ENCODE data around the gene PCSK4.

The PCSK4 gene

GRCh38 chr19:1518471-1518870 is 28.3 kb upstream of the PCSK4 start:
- FAIRE-seq = no peak
- TF ChIP-seq POLR2AphosphoS5 (IDR thresholded peaks at IDR 0.05; ENCODE audit: low read depth, low read length) = no peak
- DNase-seq (ENCODE audit: insufficient read length) = no peak

- FAIRE-seq = no peak
- DNase-seq (ENCODE audit: insufficient read length) = no peak
- TF ChIP-seq POLR2A (IDR thresholded peaks at IDR 0.05; ENCODE audit: low read depth, low read length) = no peak
- no peak for TF ChIP-seq TAF1 (IDR thresholded peaks at IDR 0.05; ENCODE audit: borderline replicate concordance, low read depth, low read length)
- no peak for TF ChIP-seq POLR2AphosphoS5 (IDR thresholded peaks at IDR 0.05; ENCODE audit: low read depth, low read length)
These were observed 26.2 kb upstream of the PCSK4 start for GRCh38 chr19:1516395-1516753.

- FAIRE-seq = no peak
- TF ChIP-seq POLR2AphosphoS5 (IDR thresholded peaks at IDR 0.05; ENCODE audit: low read depth, low read length) = no peak
- DNase-seq (ENCODE audit: insufficient read length) = no peak
These were observed 25.0 kb upstream of the PCSK4 start for GRCh38 chr19:1514986-1515721.

GRCh38 chr19:1514295-1514661 is 24.1 kb upstream of the PCSK4 start:
- FAIRE-seq (no peak), DNase-seq (ENCODE audit: insufficient read length) (no peak)
- TF ChIP-seq TAF1 (IDR thresholded peaks at IDR 0.05; ENCODE audit: borderline replicate concordance, low read depth, low read length) = no peak
- no peak for TF ChIP-seq POLR2A (IDR thresholded peaks at IDR 0.05; ENCODE audit: low read depth, low read length)
- TF ChIP-seq POLR2AphosphoS5 (IDR thresholded peaks at IDR 0.05; ENCODE audit: low read depth, low read length) = no peak

GRCh38 chr19:1513499-1514294 is 23.5 kb upstream of the PCSK4 start:
- TF ChIP-seq POLR2A (IDR thresholded peaks at IDR 0.05; ENCODE audit: low read depth, low read length) = no peak
- TF ChIP-seq TAF1 (IDR thresholded peaks at IDR 0.05; ENCODE audit: borderline replicate concordance, low read depth, low read length) = no peak
- no peak for TF ChIP-seq POLR2AphosphoS5 (IDR thresholded peaks at IDR 0.05; ENCODE audit: low read depth, low read length)
- DNase-seq (ENCODE audit: insufficient read length) (peak; percentile 71), FAIRE-seq (no peak)

- DNase-seq (ENCODE audit: insufficient read length) (peak; percentile 85), FAIRE-seq (peak; percentile 69)
- TF ChIP-seq TAF1 (IDR thresholded peaks at IDR 0.05; ENCODE audit: borderline replicate concordance, low read depth, low read length) (no peak), POLR2A (IDR thresholded peaks at IDR 0.05; ENCODE audit: low read depth, low read length) (no peak), POLR2AphosphoS5 (IDR thresholded peaks at IDR 0.05; ENCODE audit: low read depth, low read length) (no peak)
These were observed 22.7 kb upstream of the PCSK4 start, which contains the start of gene ADAMTSL5 for GRCh38 chr19:1512671-1513498. TSS of gene ADAMTSL5 (minus strand) at chr19:1513019. CDS start at chr19:1510943, 2,076 bp downstream.

GRCh38 chr19:1511318-1512317 is 21.5 kb upstream of the PCSK4 start:
- no peak for FAIRE-seq
- DNase-seq (ENCODE audit: insufficient read length) = no peak
- TF ChIP-seq POLR2AphosphoS5 (IDR thresholded peaks at IDR 0.05; ENCODE audit: low read depth, low read length) (no peak), TAF1 (IDR thresholded peaks at IDR 0.05; ENCODE audit: borderline replicate concordance, low read depth, low read length) (no peak), POLR2A (IDR thresholded peaks at IDR 0.05; ENCODE audit: low read depth, low read length) (no peak)

GRCh38 chr19:1510807-1511206 is 20.7 kb upstream of the PCSK4 start:
- no peak for FAIRE-seq
- TF ChIP-seq POLR2A (IDR thresholded peaks at IDR 0.05; ENCODE audit: low read depth, low read length) = no peak
- no peak for TF ChIP-seq TAF1 (IDR thresholded peaks at IDR 0.05; ENCODE audit: borderline replicate concordance, low read depth, low read length)
- TF ChIP-seq POLR2AphosphoS5 (IDR thresholded peaks at IDR 0.05; ENCODE audit: low read depth, low read length) = no peak

GRCh38 chr19:1510442-1510806 is 20.3 kb upstream of the PCSK4 start:
- DNase-seq (ENCODE audit: insufficient read length) (no peak), FAIRE-seq (no peak)
- TF ChIP-seq POLR2A (IDR thresholded peaks at IDR 0.05; ENCODE audit: low read depth, low read length) (no peak), POLR2AphosphoS5 (IDR thresholded peaks at IDR 0.05; ENCODE audit: low read depth, low read length) (no peak), TAF1 (IDR thresholded peaks at IDR 0.05; ENCODE audit: borderline replicate concordance, low read depth, low read length) (no peak)

More at GRCh38 chr19:1510807-1511206, 20.7 kb upstream of the PCSK4 start:
- DNase-seq (ENCODE audit: insufficient read length) = no peak

- no peak for FAIRE-seq
- TF ChIP-seq POLR2A (IDR thresholded peaks at IDR 0.05; ENCODE audit: low read depth, low read length) (no peak), POLR2AphosphoS5 (IDR thresholded peaks at IDR 0.05; ENCODE audit: low read depth, low read length) (no peak), TAF1 (IDR thresholded peaks at IDR 0.05; ENCODE audit: borderline replicate concordance, low read depth, low read length) (no peak)
- no peak for DNase-seq (ENCODE audit: insufficient read length)
These were observed 19.7 kb upstream of the PCSK4 start for GRCh38 chr19:1509602-1510441.

Data from GM12892 (cell line).